ENCODE data around the gene SMYD3.

DNA sequence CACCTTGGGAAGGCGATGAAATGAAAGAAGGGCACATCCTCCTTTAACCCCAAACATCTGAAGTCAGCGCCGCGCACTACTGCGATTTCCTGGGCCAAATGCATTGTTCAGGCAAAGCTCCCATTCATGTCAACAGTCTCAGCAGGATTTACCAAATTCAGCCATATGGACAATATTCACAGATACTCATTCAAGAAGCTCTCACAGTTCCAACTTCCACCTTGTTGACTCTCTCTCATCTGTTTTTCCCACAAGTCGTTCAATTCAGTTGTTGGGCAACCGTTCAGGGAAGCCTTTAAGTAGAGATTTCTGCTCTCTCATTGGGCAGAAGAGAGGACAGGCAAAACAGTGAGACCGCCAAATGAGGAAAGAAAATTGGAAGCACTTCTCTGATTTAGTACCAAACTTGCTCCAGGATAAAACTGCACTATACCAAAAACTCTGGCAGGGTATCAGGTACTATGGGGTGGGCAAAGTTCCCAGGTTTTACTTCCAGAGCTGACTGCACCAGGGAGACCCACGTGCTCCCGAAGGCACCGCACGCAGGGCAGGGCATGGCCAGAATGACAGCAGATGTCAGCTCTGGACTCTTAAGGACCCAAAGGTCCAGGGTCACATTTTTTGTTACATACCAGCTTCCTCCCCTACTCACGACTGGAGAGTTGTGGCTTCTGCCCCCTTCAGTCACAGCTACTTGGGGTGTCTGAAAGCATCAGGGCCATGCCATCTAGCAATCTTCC, 683.5 kb downstream of the SMYD3 start:
- TF ChIP-seq, protein P1, sequence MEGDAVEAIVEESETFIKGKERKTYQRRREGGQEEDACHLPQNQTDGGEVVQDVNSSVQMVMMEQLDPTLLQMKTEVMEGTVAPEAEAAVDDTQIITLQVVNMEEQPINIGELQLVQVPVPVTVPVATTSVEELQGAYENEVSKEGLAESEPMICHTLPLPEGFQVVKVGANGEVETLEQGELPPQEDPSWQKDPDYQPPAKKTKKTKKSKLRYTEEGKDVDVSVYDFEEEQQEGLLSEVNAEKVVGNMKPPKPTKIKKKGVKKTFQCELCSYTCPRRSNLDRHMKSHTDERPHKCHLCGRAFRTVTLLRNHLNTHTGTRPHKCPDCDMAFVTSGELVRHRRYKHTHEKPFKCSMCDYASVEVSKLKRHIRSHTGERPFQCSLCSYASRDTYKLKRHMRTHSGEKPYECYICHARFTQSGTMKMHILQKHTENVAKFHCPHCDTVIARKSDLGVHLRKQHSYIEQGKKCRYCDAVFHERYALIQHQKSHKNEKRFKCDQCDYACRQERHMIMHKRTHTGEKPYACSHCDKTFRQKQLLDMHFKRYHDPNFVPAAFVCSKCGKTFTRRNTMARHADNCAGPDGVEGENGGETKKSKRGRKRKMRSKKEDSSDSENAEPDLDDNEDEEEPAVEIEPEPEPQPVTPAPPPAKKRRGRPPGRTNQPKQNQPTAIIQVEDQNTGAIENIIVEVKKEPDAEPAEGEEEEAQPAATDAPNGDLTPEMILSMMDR (IDR thresholded peaks at IDR 0.05; ENCODE audit: poor library complexity, severe bottlenecking) = no peak
- TF ChIP-seq EP300 (conservative IDR thresholded peaks at IDR 0.05; ENCODE audit: poor library complexity, severe bottlenecking) = no peak
- TF ChIP-seq EZH2 (IDR thresholded peaks at IDR 0.05; ENCODE audit: borderline replicate concordance, insufficient read depth, low read length, poor library complexity, severe bottlenecking) = no peak
- TF ChIP-seq POLR2AphosphoS5 (IDR thresholded peaks at IDR 0.05) = no peak
- TF ChIP-seq, protein P2, sequence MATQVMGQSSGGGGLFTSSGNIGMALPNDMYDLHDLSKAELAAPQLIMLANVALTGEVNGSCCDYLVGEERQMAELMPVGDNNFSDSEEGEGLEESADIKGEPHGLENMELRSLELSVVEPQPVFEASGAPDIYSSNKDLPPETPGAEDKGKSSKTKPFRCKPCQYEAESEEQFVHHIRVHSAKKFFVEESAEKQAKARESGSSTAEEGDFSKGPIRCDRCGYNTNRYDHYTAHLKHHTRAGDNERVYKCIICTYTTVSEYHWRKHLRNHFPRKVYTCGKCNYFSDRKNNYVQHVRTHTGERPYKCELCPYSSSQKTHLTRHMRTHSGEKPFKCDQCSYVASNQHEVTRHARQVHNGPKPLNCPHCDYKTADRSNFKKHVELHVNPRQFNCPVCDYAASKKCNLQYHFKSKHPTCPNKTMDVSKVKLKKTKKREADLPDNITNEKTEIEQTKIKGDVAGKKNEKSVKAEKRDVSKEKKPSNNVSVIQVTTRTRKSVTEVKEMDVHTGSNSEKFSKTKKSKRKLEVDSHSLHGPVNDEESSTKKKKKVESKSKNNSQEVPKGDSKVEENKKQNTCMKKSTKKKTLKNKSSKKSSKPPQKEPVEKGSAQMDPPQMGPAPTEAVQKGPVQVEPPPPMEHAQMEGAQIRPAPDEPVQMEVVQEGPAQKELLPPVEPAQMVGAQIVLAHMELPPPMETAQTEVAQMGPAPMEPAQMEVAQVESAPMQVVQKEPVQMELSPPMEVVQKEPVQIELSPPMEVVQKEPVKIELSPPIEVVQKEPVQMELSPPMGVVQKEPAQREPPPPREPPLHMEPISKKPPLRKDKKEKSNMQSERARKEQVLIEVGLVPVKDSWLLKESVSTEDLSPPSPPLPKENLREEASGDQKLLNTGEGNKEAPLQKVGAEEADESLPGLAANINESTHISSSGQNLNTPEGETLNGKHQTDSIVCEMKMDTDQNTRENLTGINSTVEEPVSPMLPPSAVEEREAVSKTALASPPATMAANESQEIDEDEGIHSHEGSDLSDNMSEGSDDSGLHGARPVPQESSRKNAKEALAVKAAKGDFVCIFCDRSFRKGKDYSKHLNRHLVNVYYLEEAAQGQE (IDR thresholded peaks at IDR 0.05; ENCODE audit: borderline replicate concordance) = no peak
- TF ChIP-seq SMC3 (conservative IDR thresholded peaks at IDR 0.05; ENCODE audit: poor library complexity) = no peak
- TF ChIP-seq TAF1 (IDR thresholded peaks at IDR 0.05; ENCODE audit: low read depth) = no peak
- no peak for TF ChIP-seq RAD21 (conservative IDR thresholded peaks at IDR 0.05)

All from neural cell (in vitro differentiated cells).